Measurements from ENCODE around the gene PHACTR1.
"Not testable (repeated sequence)": the region's sequence is repeated elsewhere in the genome, so short reads cannot be mapped to it uniquely, and the experiment has no call there.

PHACTR1 gene

DNA sequence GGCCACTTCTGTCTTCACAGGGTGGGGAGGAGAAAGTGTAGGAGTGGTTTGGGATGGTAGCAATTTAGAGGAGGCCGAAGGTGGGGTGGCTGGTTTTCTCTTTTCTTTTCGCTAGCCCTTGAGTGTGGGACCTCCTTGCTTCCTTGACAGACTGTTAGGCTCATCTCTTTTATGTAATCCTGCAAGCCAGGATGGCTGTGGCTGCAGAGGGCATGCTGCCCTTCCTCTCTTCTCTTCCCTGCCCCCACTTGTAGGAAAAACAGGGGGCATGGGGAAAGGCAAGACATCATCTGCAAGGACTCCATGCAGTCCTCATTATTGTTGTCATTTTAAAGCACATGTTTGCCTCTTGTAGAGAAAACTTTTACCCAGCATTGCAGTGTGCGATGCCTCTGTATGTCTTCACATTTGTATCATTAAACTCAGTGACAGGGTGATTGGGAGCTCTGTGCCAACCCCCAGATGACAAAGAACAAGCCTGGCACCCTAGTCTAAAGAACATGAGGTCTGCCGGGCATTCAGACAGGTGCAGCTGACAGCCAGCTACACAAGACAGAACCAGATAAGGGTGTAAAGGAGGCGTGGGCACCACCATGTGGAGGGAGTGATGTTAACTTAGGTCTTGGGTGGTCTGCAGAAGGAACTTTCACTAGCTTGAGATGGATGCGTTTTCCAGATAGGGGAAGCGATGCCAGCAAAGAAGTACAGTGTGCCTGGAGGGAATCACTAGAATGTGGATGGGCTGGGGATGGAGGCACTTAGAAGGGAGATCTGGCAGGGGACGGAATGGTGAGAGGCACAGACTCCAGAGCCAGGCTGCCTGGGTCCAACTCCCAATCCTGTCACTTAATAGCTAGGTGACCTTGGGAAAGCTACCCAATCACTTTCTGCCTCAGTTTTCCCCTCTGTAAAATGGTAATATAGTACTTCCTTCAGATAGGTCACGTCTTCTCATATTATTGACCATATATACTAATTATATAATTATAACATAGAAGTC, 404.2 kb downstream of the PHACTR1 start:
- DNase-seq: no peak

DNA sequence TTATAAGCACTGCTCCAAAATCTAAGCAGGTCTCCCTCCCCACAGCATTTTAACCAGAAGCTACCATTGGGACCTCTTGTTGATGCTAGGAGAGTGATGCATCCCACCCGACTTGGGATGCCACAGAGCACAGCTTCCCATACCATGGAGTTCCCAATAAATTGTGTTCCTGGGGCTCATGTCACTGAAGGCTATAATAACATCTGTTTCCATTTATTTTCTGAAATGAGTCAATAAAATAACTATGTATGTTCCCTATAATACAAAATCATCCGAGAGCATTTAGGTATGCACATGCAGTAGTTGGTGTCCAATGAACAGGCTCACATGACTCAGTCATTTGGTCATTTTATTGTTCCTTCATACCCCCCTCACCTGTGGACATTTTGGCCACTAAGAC, 407.6 kb downstream of the PHACTR1 start:
- DNase-seq: no peak

DNA sequence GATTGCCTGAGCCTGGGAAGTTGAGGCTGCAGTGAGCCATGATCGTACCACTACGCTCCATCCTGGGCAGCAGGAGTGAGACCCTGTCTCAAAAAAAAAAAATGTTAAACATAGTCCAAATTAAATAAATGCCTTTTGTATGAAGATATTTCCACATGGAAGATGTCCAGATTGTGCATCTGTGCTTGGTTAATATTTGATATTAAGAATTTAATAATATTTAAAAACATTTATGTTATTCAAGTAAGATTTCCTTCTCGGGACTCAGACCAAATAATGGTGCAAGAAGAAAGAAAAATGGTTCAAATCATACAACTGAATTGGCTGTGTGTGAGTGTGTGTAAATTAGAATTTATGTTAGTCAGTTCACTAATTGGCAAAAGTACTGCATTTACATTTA, 409.3 kb downstream of the PHACTR1 start:
- DNase-seq: no peak

DNA sequence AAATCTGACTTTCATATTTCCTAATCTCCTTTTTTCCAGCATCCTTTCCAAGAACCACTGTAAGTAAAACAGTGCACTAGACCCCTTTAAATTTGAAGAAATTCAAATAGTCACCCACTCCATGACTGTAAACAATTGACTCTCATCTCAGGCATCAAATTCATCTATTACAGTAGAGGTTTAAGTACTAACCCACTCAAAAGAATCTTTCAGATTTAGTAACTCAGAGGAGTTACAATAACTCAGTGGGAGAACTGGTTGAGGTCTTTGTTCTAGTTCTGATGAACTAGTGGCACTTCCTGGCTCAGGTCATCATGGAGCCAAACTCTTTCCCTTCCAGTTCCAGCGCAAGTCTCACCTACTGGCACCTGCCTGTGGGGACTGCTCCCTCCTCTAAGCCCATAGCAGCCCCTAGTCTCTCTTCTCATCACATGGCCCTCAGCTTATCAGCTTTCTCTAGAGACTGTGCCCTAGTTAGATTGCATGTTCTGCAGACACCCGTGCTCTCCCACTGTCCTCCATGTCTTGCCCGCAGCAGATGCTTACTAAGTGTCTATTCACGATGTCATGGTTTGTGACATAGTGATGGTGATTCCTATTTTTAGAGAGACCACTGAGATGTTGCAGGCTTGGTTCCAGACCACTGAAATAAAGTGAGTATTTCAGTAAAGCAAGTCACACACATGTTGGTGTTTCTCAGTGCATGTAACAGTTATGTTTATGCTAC, 415.5 kb downstream of the PHACTR1 start:
- DNase-seq: no peak

GRCh38 chr6:13133894-13134293, 417.3 kb downstream of the PHACTR1 start:
- DNase-seq: not testable (repeated sequence)

DNA sequence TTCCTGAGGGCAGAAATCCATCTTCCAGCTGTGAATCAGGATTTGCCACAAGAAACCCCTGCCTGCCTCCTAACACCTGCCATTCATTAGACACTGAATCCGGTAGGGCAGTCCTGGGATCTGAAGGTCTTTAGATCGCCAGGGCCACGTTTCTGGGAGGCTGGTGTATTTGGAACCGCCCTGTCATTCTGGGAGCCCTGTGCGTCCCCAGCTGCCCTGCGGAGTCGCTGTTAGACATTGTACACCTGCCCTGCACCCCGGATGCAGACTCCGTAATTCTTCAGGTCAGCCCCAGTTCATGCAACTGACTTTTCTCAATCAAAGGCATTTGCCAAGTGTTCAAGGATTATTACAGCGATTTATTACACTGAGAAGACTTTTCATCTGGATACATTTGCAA, 418.6 kb downstream of the PHACTR1 start:
- no peak for DNase-seq

- no peak for DNase-seq
Measured at GRCh38 chr6:13139119-13139518, 422.6 kb downstream of the PHACTR1 start.

GRCh38 chr6:13140980-13141379, 424.4 kb downstream of the PHACTR1 start:
- no peak for DNase-seq

DNA sequence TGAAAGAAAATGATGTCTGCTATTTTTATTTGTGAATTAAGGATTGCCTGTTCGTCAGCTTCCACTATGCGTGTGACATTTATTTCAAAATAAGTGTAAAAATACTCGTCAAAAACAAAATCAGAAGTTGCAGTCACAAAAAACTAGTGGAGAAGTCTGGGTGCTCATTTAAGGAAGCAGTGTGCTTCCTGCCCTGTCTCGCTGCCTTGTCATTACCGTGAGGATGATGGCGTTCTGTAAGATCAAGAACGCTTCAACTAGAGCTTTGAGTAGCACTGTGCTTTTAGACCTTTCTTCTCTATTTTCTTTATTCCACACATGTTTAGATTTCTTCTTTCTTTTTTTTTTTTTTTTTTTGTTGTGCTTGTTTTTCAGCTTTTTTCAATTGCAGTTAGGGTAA, 424.8 kb downstream of the PHACTR1 start:
- DNase-seq: no peak

DNA sequence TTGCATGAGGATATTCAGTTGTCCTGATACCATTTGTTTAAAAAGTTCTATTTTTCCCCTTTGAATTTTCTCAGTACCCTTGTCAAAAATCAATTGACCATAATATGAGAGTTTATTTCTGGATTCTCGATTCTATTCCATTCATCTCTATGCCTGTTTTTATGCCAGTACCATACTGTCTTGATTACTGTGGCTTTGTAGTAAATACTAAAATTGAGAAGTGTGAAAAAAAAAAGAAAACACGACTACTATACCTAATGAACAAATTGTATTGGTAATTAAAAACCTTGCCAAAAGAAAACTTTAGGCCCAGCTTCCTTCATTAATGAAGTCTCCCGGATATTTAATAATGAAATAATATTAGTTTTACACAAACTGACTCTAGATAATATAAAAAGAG, 426.0 kb downstream of the PHACTR1 start:
- DNase-seq: no peak

DNA sequence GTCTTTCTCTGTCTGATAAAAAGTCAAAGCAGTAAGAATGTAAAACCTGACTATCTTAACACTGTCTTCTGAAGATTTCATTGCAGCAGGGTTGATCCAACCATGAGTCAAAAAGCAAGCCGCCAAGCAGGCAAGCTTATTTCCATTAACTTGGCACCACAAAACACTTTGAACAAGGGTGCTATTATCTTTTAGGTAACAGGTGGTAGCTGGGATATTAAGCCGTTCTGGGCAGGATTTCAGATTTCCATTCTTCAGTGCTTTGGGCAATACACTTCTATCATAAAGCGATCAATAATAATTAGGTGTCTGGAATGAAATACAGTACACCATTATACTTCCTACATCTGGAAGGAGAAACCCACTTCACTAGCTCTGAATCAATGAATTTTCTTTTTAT, 429.9 kb downstream of the PHACTR1 start:
- DNase-seq: no peak

- no peak for DNase-seq
Measured at GRCh38 chr6:13147376-13147775, 430.8 kb downstream of the PHACTR1 start.

DNA sequence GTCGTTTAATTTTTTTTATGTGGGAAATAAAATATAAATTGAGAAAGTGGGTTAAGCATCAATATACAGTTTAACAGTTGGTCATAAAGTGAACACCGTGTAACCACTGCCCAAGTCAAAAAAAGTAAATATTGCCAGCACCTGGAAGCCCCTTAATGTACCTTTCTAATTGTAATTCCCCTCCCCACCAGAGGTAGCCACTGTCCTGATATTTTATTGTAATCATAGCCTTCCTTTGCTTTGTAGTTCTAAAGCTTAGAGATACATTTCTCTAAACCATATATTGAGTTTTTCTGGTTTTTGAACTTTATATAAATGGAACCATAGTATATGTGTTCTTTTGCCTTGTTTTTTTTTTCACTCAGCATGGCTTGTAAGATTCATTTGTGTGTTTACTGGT, 431.2 kb downstream of the PHACTR1 start:
- no peak for DNase-seq

GRCh38 chr6:13152764-13153163, 436.2 kb downstream of the PHACTR1 start:
- DNase-seq: no peak

DNA sequence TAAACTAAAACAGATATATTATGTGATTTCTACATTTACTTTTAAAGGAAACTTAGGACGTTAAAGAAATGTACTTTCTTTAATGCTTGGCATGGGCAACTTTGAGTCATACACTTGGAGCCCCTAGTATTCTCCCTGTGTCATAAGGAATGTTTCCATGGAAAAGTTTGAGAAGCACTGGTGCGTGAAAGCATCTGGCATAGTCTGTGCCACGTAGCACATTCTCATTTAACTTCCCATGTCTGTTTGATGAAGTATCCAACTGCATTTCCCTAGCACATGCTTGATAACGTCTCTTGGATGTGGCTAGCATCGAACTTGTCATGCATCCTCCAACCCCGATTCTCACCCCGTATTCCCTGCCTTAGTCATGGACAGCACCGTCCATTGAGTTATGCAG, 439.8 kb downstream of the PHACTR1 start:
- DNase-seq: no peak

GRCh38 chr6:13157293-13157692, 440.7 kb downstream of the PHACTR1 start:
- no peak for DNase-seq

- DNase-seq: no peak
Measured at GRCh38 chr6:13159300-13159699, 442.7 kb downstream of the PHACTR1 start.

- not testable (repeated sequence) for DNase-seq
Measured at GRCh38 chr6:13159822-13160221, 443.3 kb downstream of the PHACTR1 start.

GRCh38 chr6:13163161-13163944, 446.8 kb downstream of the PHACTR1 start:
- no peak for DNase-seq

DNA sequence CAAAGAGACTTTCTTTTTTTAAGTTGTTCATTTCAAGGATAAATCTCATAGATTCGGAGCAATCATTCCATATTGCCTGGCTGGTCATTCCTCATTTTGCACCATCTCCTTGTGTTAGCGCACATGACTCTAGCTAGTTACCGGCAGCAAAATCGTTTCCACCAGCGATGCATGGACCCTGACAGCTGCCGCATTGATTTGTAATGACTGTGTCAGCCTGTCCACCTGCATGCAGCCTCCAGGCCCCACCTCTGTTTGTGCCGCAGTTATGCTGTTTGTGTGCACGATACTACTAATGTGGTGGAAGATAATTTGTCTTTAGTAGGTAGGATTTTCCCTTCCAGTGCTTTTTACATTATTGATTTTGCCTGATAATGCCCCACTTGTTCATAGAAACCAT, 447.7 kb downstream of the PHACTR1 start:
- DNase-seq: no peak

GRCh38 chr6:13165502-13166172, 449.1 kb downstream of the PHACTR1 start:
- no peak for DNase-seq

DNA sequence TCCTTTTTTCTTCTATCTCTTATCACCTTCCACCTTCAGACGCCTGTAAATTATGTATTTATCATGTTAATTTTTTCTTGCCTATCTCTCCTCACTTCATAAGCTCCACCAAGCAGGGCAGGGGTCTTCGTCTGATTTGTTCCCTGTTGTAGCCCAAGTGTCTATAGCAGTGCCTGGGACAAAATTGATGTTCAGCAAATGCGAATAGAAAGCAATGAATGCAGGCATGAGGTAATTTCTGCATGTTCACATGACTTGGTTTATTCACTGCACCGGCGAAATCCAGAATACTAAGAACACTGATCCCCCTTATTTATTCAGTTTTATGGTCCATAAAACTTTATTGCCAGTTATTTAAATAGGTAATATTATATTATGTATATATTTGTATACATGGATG, 449.7 kb downstream of the PHACTR1 start:
- no peak for DNase-seq

GRCh38 chr6:13166916-13167315, 450.3 kb downstream of the PHACTR1 start:
- DNase-seq: no peak

Measured in stimulated activated CD4-positive, alpha-beta T cell treated with anti-CD3 and anti-CD28 coated beads, Interleukin-4, amount 100 ng/mL, for 1 hour (primary cell).